K562 (cell line): ENCODE results near the gene MMP17. TPM values are rescaled to one million over a fixed set of nuclear protein-coding genes. Genes with fewer than 3 reads are reported as not detected.

ENCODE experiments used
- BCL6 ChIP-seq: fragments of 250-450 bp; sonication (Bioruptor Pico); IDR thresholded peaks from 2 replicates; pipeline ENCODE4 v1.4.0; 2020
- CAMTA2 ChIP-seq: fragments of 250-450 bp; sonication (Bioruptor Pico); conservative IDR thresholded peaks from 2 replicates; pipeline ENCODE4 v1.5.1; 2022
- DACH1 ChIP-seq: fragments of 450-650 bp; IDR thresholded peaks from 2 replicates; pipeline ENCODE4 v1.6.1; 2018; ENCODE audit not compliant: partially characterized antibody
- DPF2 ChIP-seq: fragments of 450-650 bp; IDR thresholded peaks from 2 replicates; pipeline ENCODE4 v1.6.1; 2016
- FIP1L1 ChIP-seq: fragments of 200-400 bp; formaldehyde crosslinking; IDR thresholded peaks from 2 replicates; pipeline ENCODE4 v1.6.1; 2018; ENCODE audit warnings: mild to moderate bottlenecking, low read depth, low read length; ENCODE audit not compliant: poor library complexity, severe bottlenecking
- FOXP1 ChIP-seq: sonication (generic); formaldehyde crosslinking; IDR thresholded peaks from 2 replicates; pipeline ENCODE4 v1.8.0; 2022; ENCODE audit warnings: mild to moderate bottlenecking, missing genetic modification reagents
- GTF2F1 ChIP-seq: IDR thresholded peaks from 2 replicates; pipeline ENCODE4 v1.6.1; 2011; ENCODE audit warnings: low read depth, low read length, improper control_type of control experiment
- HNRNPLL ChIP-seq: fragments of 200-400 bp; formaldehyde crosslinking; IDR thresholded peaks from 2 replicates; pipeline ENCODE4 v1.6.1; 2017; ENCODE audit warnings: low read length, low read depth, mild to moderate bottlenecking; ENCODE audit not compliant: poor library complexity, severe bottlenecking
- LARP7 ChIP-seq: fragments of 450-650 bp; IDR thresholded peaks from 2 replicates; pipeline ENCODE4 v1.6.1; 2016
- MAFF ChIP-seq: IDR thresholded peaks from 2 replicates; pipeline ENCODE4 v1.6.1; 2012; ENCODE audit warnings: low read length, improper control_type of control experiment
- MAFK ChIP-seq: IDR thresholded peaks from 2 replicates; pipeline ENCODE4 v1.6.1; 2011; ENCODE audit warnings: low read length, improper control_type of control experiment
- NFE2L1 ChIP-seq: fragments of 450-650 bp; IDR thresholded peaks from 2 replicates; pipeline ENCODE4 v1.6.1; 2016; ENCODE audit warnings: missing genetic modification characterization, low read depth, mild to moderate bottlenecking, missing compliant biosample characterization, moderate library complexity, borderline replicate concordance
- POLR2AphosphoS5 ChIP-seq: IDR thresholded peaks from 2 replicates; pipeline ENCODE4 v1.6.1; 2011; ENCODE audit warnings: mild to moderate bottlenecking, low read depth, low read length, moderate library complexity; ENCODE audit not compliant: control insufficient read depth, insufficient read depth
- RAD51 ChIP-seq: fragments of 450-650 bp; IDR thresholded peaks from 2 replicates; pipeline ENCODE4 v1.7.1; 2016; ENCODE audit warnings: low read depth, mild to moderate bottlenecking, borderline replicate concordance
- RCOR1 ChIP-seq, 2 experiments: IDR thresholded peaks; 2 replicates each; pipeline ENCODE4 v1.6.1; 2012; ENCODE audit warnings: low read depth in 2 of 2, low read length in 2 of 2, borderline replicate concordance in 1 of 2, improper control_type of control experiment in 1 of 2
- SMARCA4 ChIP-seq: fragments of 450-650 bp; IDR thresholded peaks from 2 replicates; pipeline ENCODE4 v1.6.1; 2016
- SOX6 ChIP-seq: fragments of 450-650 bp; IDR thresholded peaks from 2 replicates; pipeline ENCODE4 v1.6.1; 2014; ENCODE audit warnings: mild to moderate bottlenecking
- TEAD1 ChIP-seq, 2 experiments: fragments of 450-650 bp in 1 of 2; sonication (generic) in 1 of 2; formaldehyde crosslinking; IDR thresholded peaks; 2 replicates each; pipeline versions ENCODE4 v1.4.0 to v1.8.0; 2020 to 2022; ENCODE audit warnings: mild to moderate bottlenecking in 2 of 2, missing genetic modification reagents in 1 of 2
- ZNF12 ChIP-seq: sonication (generic); formaldehyde crosslinking; IDR thresholded peaks from 2 replicates; pipeline ENCODE4 v1.4.0; 2020; ENCODE audit warnings: mild to moderate bottlenecking, missing genetic modification reagents
- ZNF253 ChIP-seq: fragments of 250-450 bp; sonication (Bioruptor Pico); conservative IDR thresholded peaks from 2 replicates; pipeline ENCODE4 v1.6.1; 2021; ENCODE audit warnings: mild to moderate bottlenecking
- ZNF431 ChIP-seq: sonication (generic); formaldehyde crosslinking; IDR thresholded peaks from 2 replicates; pipeline ENCODE4 v1.8.0; 2022; ENCODE audit warnings: mild to moderate bottlenecking, missing genetic modification reagents
- ZNF707 ChIP-seq: fragments of 250-450 bp; sonication (Bioruptor Pico); conservative IDR thresholded peaks from 2 replicates; pipeline ENCODE4 v1.8.0; 2022; ENCODE audit warnings: inconsistent platforms, mild to moderate bottlenecking, moderate library complexity
- polyA plus RNA-seq, 8 experiments: library from polyadenylated mRNA; depleted of rRNA in 4 of 8; stranded (reverse) in 5 of 8; unstranded in 3 of 8; fragments of >200 nt; fragmentation: Nextera tagmentation in 2 of 8; fragmentation: Illumina TruSeq in 1 of 8; extraction: Ambion mirVana in 2 of 8; extraction: Trizol in 1 of 8; gene quantifications; 2 replicates each; pipeline versions ENCODE4 v1.2.1 to v1.2.3, GENCODE V29; 2011 to 2014; ENCODE audit warnings: inconsistent platforms in 1 of 8, missing spikeins in 1 of 8
- total RNA-seq, 7 experiments: library from RNA; depleted of rRNA in 6 of 7; stranded (reverse); fragments of >200 nt in 6 of 7; fragmentation: Illumina TruSeq in 2 of 7; extraction: Trizol in 2 of 7; gene quantifications; 2 replicates each; pipeline versions ENCODE4 v1.2.1 to v1.2.3, GENCODE V29; 2011 to 2021; ENCODE audit warnings: low replicate concordance in 1 of 7
- TF ChIP-seq, protein P1 (sequence below): fragments of 450-650 bp; IDR thresholded peaks from 2 replicates; pipeline ENCODE4 v1.7.1; 2018; ENCODE audit warnings: mild to moderate bottlenecking, low read depth; ENCODE audit not compliant: partially characterized antibody
- TF ChIP-seq, protein P2 (sequence below): fragments of 450-650 bp; formaldehyde crosslinking; IDR thresholded peaks from 2 replicates; pipeline ENCODE4 v1.4.0; 2022; ENCODE audit warnings: missing genetic modification characterization
- TF ChIP-seq, protein P3 (sequence below): sonication (generic); formaldehyde crosslinking; IDR thresholded peaks from 2 replicates; pipeline ENCODE4 v1.8.0; 2022; ENCODE audit warnings: missing genetic modification reagents, mild to moderate bottlenecking, moderate library complexity, borderline replicate concordance

The MMP17 gene
- total and polyA plus RNA-seq, 9 of the 15 experiments (the other 6 are each of a cell fraction or from before 2014, with no cell fraction given): 1.1 to 21.2 (median 17.1) TPM; not detected in 2

DNA sequence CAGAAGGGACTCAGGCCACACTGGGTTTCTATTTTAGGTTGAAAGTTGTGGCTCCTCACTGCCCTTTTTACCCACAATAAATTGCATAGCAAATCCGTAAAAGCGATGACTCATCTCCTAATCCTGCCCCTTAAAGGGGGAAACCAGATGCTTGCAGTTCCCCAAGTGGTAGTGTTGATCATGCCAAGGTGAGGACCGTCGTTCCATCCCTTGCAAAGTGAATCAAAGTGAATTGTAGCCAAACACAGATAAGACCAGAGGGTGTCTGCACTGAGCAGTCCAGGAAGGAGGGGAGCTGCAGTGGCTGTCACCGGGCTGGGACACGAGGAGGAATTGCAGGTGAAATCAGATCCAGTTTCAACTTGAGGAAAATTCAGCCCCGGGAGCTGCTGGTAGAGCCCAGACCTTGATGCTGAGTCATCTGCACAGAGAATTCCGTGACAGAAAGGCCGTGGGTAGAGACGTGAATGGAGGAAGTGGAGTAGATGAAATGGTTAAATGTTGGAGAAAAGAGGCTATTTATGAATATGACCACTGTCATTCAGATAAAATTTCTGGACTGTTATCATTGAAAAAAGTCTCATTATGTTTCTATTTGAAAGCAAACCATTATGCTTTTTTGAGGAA is 44.2 kb upstream of the MMP17 start (continued):
- TF ChIP-seq, protein P1, sequence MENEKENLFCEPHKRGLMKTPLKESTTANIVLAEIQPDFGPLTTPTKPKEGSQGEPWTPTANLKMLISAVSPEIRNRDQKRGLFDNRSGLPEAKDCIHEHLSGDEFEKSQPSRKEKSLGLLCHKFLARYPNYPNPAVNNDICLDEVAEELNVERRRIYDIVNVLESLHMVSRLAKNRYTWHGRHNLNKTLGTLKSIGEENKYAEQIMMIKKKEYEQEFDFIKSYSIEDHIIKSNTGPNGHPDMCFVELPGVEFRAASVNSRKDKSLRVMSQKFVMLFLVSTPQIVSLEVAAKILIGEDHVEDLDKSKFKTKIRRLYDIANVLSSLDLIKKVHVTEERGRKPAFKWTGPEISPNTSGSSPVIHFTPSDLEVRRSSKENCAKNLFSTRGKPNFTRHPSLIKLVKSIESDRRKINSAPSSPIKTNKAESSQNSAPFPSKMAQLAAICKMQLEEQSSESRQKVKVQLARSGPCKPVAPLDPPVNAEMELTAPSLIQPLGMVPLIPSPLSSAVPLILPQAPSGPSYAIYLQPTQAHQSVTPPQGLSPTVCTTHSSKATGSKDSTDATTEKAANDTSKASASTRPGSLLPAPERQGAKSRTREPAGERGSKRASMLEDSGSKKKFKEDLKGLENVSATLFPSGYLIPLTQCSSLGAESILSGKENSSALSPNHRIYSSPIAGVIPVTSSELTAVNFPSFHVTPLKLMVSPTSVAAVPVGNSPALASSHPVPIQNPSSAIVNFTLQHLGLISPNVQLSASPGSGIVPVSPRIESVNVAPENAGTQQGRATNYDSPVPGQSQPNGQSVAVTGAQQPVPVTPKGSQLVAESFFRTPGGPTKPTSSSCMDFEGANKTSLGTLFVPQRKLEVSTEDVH: no peak
- TF ChIP-seq, protein P2, sequence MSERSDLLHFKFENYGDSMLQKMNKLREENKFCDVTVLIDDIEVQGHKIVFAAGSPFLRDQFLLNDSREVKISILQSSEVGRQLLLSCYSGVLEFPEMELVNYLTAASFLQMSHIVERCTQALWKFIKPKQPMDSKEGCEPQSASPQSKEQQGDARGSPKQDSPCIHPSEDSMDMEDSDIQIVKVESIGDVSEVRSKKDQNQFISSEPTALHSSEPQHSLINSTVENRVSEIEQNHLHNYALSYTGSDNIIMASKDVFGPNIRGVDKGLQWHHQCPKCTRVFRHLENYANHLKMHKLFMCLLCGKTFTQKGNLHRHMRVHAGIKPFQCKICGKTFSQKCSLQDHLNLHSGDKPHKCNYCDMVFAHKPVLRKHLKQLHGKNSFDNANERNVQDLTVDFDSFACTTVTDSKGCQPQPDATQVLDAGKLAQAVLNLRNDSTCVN: no peak
- TF ChIP-seq GTF2F1 (no peak), HNRNPLL (no peak), SMARCA4 (0 out of 2 replicates have a peak, but pooled peaks have one; percentile 25), TEAD1 (CRISPR knock-in tag; IDR thresholded peaks at IDR 0.05) (no peak), SOX6 (no peak), MAFF (peak; percentile 31; the same call in 1 of the 2 replicates), DACH1 (no peak), FOXP1 (CRISPR knock-in tag) (no peak), BCL6 (CRISPR knock-in tag) (no peak), ZNF12 (CRISPR knock-in tag) (no peak), RCOR1 (IDR thresholded peaks at IDR 0.05; ENCODE audit: borderline replicate concordance in 1 of 2, low read depth in 2 of 2, low read length in 2 of 2) (0 out of 4 replicates have a peak, but pooled peaks of 1 of the 2 experiments have one; percentile 11), ZNF707 (no peak), LARP7 (no peak), RAD51 (no peak), MAFK (peak; percentile 37; the same call in 1 of the 2 replicates), FIP1L1 (no peak), ZNF431 (CRISPR knock-in tag) (no peak), DPF2 (peak; percentile 31; the same call in 1 of the 2 replicates), NFE2L1 (tag) (no peak), CAMTA2 (CRISPR knock-in tag) (no peak), POLR2AphosphoS5 (peak; percentile 20; the same call in 1 of the 2 replicates), ZNF253 (no peak)
- TF ChIP-seq, protein P3, sequence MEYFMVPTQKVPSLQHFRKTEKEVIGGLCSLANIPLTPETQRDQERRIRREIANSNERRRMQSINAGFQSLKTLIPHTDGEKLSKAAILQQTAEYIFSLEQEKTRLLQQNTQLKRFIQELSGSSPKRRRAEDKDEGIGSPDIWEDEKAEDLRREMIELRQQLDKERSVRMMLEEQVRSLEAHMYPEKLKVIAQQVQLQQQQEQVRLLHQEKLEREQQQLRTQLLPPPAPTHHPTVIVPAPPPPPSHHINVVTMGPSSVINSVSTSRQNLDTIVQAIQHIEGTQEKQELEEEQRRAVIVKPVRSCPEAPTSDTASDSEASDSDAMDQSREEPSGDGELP (CRISPR knock-in tag): no peak
